A673 (cell line): ENCODE results near the gene THSD7B.

ENCODE experiments used
- EZH2 ChIP-seq: fragments of 200-600 bp; sonication (generic); IDR thresholded peaks from 2 replicates; pipeline ENCODE4 v1.6.1; 2017; ENCODE audit warnings: borderline replicate concordance, low read depth, mild to moderate bottlenecking, mixed read lengths, antibody characterized with exemption, low read length; ENCODE audit not compliant: poor library complexity, severe bottlenecking
- TF ChIP-seq, protein P1 (sequence below): fragments of 300-800, 200-600 bp; sonication (generic); conservative IDR thresholded peaks from 2 replicates; pipeline ENCODE4 v1.5.1; 2017; ENCODE audit warnings: low read depth, mild to moderate bottlenecking, antibody characterized with exemption, low read length, moderate library complexity, mixed read lengths

GRCh38 chr2:137444970-137445369 is 679.6 kb downstream of the THSD7B start:
- TF ChIP-seq, protein P1, sequence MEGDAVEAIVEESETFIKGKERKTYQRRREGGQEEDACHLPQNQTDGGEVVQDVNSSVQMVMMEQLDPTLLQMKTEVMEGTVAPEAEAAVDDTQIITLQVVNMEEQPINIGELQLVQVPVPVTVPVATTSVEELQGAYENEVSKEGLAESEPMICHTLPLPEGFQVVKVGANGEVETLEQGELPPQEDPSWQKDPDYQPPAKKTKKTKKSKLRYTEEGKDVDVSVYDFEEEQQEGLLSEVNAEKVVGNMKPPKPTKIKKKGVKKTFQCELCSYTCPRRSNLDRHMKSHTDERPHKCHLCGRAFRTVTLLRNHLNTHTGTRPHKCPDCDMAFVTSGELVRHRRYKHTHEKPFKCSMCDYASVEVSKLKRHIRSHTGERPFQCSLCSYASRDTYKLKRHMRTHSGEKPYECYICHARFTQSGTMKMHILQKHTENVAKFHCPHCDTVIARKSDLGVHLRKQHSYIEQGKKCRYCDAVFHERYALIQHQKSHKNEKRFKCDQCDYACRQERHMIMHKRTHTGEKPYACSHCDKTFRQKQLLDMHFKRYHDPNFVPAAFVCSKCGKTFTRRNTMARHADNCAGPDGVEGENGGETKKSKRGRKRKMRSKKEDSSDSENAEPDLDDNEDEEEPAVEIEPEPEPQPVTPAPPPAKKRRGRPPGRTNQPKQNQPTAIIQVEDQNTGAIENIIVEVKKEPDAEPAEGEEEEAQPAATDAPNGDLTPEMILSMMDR = no peak
- no peak for TF ChIP-seq EZH2
